DMS 273 (cell line): ENCODE data around the gene KDM3B.
"Not testable (repeated sequence)": the region's sequence is repeated elsewhere in the genome, so short reads cannot be mapped to it uniquely, and the experiment has no call there.

Source experiments
- DNase-seq: peaks from one replicate; lab custom pipeline; 2025; ENCODE audit not compliant: unreplicated experiment; lab: John Stamatoyannopoulos, UW

KDM3B gene

GRCh38 chr5:138386290-138386689 lies 33.8 kb downstream of the KDM3B start:
- DNase-seq, result no peak

- no peak for DNase-seq
Measured at GRCh38 chr5:138389332-138389731, 36.8 kb downstream of the KDM3B start.

GRCh38 chr5:138389911-138390310 lies 37.4 kb downstream of the KDM3B start:
- DNase-seq, result not testable (repeated sequence)

- no peak for DNase-seq
Measured at GRCh38 chr5:138391859-138392386, 39.4 kb downstream of the KDM3B start.

- no peak for DNase-seq
Measured at GRCh38 chr5:138402640-138403039, 50.2 kb downstream of the KDM3B start.

- peak; percentile 96 for DNase-seq
Measured at GRCh38 chr5:138408023-138408422, 55.5 kb downstream of the KDM3B start.

GRCh38 chr5:138410996-138411640 lies 58.6 kb downstream of the KDM3B start:
- peak; percentile 82 for DNase-seq

GRCh38 chr5:138418444-138418843 lies 66.0 kb downstream of the KDM3B start:
- DNase-seq, result no peak

- no peak for DNase-seq
Measured at GRCh38 chr5:138425079-138425478, 72.6 kb downstream of the KDM3B start.

- DNase-seq, result no peak
Measured at GRCh38 chr5:138435943-138436342, 83.5 kb downstream of the KDM3B start.

GRCh38 chr5:138438003-138438723 lies 85.7 kb downstream of the KDM3B start:
- DNase-seq, result no peak

GRCh38 chr5:138438724-138439476 lies 86.4 kb downstream of the KDM3B start, which contains the start of gene REEP2:
Gene REEP2 (plus strand): TSS chr5:138439057. CDS start chr5:138439209, 152 bp downstream.
- DNase-seq, result peak; percentile 93

- peak; percentile 49 for DNase-seq
Measured at GRCh38 chr5:138439477-138440158, 87.1 kb downstream of the KDM3B start.

- no peak for DNase-seq
Measured at GRCh38 chr5:138440159-138441073, 87.9 kb downstream of the KDM3B start.

GRCh38 chr5:138441221-138441620 lies 88.7 kb downstream of the KDM3B start:
- no peak for DNase-seq

- no peak for DNase-seq
Measured at GRCh38 chr5:138444078-138444773, 91.7 kb downstream of the KDM3B start.

GRCh38 chr5:138444774-138445546 lies 92.5 kb downstream of the KDM3B start:
- DNase-seq, result no peak

- no peak for DNase-seq
Measured at GRCh38 chr5:138445547-138446271, 93.2 kb downstream of the KDM3B start.
